SK-N-DZ (cell line): ENCODE results near the gene ADAT3.

Experiments
- DNase-seq: peaks from one replicate; pipeline ENCODE4 v3.0.0-alpha.2; 2015; ENCODE audit warnings: low spot score

Gene ADAT3

DNA sequence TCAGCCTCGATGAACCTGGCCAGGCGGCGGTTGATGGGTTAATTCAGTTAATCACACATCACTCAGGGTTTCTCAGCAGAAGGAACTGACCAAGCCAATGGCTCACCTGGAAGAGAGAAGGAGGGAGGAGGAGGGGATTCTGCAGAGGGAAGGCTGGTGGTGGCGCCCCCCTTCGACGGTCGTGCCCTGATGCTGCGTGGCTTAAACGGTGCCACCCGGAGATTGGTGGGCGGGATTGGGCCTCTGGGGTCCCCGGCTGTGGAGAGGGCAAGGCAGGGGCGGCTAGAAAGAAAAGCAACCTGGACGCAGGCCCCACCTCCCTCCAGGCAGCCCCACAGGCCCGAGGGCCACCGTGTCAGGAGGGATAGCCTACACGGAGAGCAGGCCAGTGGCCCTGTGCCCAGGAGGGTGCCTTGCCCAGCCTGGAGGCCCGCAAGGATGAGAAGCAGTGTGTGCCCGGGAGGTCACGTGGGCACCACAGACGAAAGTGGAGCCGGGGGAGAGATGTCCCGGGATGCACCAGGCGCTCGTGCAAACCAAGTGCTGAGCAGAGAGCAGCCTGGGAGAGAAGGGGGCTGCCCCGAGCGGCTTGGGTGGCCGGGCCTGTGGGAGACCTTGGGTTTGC is 51.8 kb downstream of the ADAT3 start:
- no peak for DNase-seq

DNA sequence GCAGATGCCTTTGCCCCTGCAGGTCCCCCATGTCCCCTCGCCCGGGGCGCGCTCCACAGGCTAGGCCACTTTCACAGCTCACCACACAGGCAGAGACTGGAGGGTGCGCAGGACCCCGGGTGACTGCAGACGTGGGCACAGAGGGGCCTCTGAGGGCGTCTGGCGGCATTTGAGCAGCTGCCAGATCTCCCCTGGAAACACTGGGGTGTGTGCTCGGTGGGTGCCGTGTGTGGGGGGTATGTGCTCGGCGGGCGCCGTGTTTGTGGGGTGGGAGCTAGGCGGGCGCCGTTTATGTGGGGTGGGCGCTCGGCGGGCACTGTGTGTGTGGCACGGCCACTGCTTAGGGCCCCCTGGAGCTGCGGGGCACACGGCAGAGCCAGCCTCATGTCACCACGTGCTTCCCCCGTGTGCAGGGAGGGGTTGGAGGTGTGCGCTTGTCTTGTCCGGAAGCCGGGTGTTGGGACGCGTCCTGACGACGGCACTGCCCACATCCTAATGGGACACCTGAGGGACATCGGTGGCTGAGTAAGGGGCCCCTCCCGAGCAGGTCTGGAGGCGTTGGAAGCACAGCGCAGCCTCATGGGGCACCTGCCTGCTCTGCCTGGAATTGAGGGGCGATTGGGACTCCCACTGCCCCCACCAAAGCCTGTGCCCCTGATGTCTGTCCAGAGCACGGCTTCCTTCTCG is 52.5 kb downstream of the ADAT3 start:
- DNase-seq, result no peak

GRCh38 chr19:1959928-1960589 is 54.9 kb downstream of the ADAT3 start:
- no peak for DNase-seq

- no peak for DNase-seq
Measured at GRCh38 chr19:1961000-1961883, 56.0 kb downstream of the ADAT3 start.

- no peak for DNase-seq
Measured at GRCh38 chr19:1962674-1963073, 57.5 kb downstream of the ADAT3 start.
